Measurements from ENCODE around the gene POMT1. TPM values are rescaled to one million over a fixed set of nuclear protein-coding genes. Genes with fewer than 3 reads are reported as not detected.

The POMT1 gene
- total RNA-seq, 1 experiment from 2014 or later = 25.6 TPM

- Histone ChIP-seq H3K4me1 (no peaks in the 10 kb centered on the region), H3K9me3 (replicated peaks) (no peaks in the 10 kb centered on the region), H3K27me3 (no peaks in the 10 kb centered on the region), H3K27ac (no peak overlapping the region), H3K36me3 (peaks cover 97% of the 10 kb centered on the region), H3K4me3 (no peak overlapping the region)
- DNase-seq = no peak
These were observed 19.2 kb upstream of the POMT1 start for GRCh38 chr9:131483319-131484050.

DNA sequence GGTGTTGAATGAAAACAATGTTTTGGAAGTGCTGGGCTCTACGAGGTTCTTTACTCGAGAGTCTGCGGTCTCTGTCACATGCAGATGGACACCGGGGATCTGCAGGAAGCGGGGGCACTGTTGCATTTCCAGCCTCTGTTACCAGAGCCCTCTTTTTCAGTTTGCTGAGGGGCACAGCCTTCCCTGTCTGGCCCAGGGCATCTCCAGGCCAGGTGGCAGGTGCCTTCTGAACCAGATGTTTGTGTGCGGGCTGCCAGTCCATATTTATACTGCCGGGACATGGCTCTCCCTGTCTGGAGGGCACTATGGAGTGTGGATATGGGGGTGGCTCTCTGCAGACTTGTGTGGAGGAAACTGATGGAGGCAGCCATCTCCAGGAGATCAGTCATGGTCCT lies 18.7 kb upstream of the POMT1 start:
- Histone ChIP-seq H3K27me3 (no peaks in the 10 kb centered on the region), H3K27ac (no peak overlapping the region), H3K4me1 (no peaks in the 10 kb centered on the region), H3K9me3 (replicated peaks) (no peaks in the 10 kb centered on the region), H3K4me3 (no peak overlapping the region), H3K36me3 (peaks cover 97% of the 10 kb centered on the region)
- no peak for DNase-seq

GRCh38 chr9:131484560-131485185 lies 18.0 kb upstream of the POMT1 start:
- no peaks in the 10 kb centered on the region for H3K27me3 ChIP-seq
- no peak overlapping the region for H3K27ac ChIP-seq
- H3K4me1 ChIP-seq = no peaks in the 10 kb centered on the region
- peaks cover 97% of the 10 kb centered on the region for H3K36me3 ChIP-seq
- H3K9me3 ChIP-seq (replicated peaks) = no peaks in the 10 kb centered on the region
- no peak for DNase-seq
- no peak overlapping the region for H3K4me3 ChIP-seq

DNA sequence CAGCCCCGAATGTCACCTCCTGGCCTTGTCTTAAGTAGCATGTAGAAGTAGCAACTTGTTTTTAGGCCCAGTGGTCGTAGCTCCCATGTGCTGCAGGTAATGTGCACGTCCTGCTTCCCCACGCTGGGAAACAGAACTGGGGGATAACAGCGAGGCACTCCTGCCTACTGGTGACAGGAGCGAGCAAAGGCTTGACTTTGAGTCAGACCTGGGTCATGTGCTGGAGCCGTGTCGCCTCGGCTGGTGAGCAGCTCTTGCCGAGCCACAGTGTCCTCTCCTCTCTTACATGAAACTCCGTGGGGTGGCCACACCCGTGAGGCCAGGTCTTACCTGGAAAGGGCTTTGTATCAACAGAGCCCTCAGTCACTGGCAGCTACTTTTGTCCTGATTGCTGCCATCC lies 17.5 kb upstream of the POMT1 start:
- H3K4me1 ChIP-seq = no peaks in the 10 kb centered on the region
- H3K27me3 ChIP-seq = no peaks in the 10 kb centered on the region
- H3K27ac ChIP-seq = no peak overlapping the region
- DNase-seq = no peak
- no peaks in the 10 kb centered on the region for H3K9me3 ChIP-seq (replicated peaks)
- peaks cover 97% of the 10 kb centered on the region for H3K36me3 ChIP-seq
- H3K4me3 ChIP-seq = no peak overlapping the region

- Histone ChIP-seq H3K36me3 (peaks cover 97% of the 10 kb centered on the region), H3K4me3 (no peak overlapping the region), H3K4me1 (no peaks in the 10 kb centered on the region), H3K27ac (no peak overlapping the region), H3K27me3 (no peaks in the 10 kb centered on the region), H3K9me3 (replicated peaks) (no peaks in the 10 kb centered on the region)
- no peak for DNase-seq
These were observed 16.8 kb upstream of the POMT1 start for GRCh38 chr9:131485728-131486422.

GRCh38 chr9:131487001-131487400 lies 15.7 kb upstream of the POMT1 start:
- Histone ChIP-seq H3K4me3 (no peak overlapping the region), H3K36me3 (peaks cover 100% of the 10 kb centered on the region), H3K9me3 (replicated peaks) (no peaks in the 10 kb centered on the region), H3K27me3 (no peaks in the 10 kb centered on the region), H3K4me1 (no peaks in the 10 kb centered on the region), H3K27ac (no peak overlapping the region)
- no peak for DNase-seq

GRCh38 chr9:131487621-131488031 lies 15.1 kb upstream of the POMT1 start:
- no peak for DNase-seq
- H3K27ac ChIP-seq = no peak overlapping the region
- no peaks in the 10 kb centered on the region for H3K9me3 ChIP-seq (replicated peaks)
- no peaks in the 10 kb centered on the region for H3K27me3 ChIP-seq
- H3K4me1 ChIP-seq = no peaks in the 10 kb centered on the region
- H3K36me3 ChIP-seq = peaks cover 100% of the 10 kb centered on the region
- H3K4me3 ChIP-seq = no peak overlapping the region

DNA sequence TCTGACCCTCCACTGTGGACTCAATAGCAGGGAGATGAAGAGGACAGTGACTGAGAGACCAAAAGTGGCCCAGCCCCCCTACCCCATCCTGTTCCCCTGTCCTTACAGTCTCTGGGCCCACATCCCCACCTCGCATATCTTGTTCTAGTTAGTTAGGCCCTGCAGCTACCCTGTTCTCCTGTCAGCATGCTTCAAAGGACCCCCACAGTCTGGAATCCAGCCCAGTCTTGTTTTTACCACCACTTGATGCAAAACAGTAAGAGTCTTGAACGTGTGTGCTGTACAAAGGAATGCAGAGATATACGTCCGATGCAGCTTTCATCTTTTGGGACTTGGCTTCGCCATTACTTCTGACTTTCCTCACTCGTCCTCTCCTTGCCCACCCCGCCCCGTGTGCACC lies 12.2 kb upstream of the POMT1 start:
- no peak for DNase-seq
- Histone ChIP-seq H3K4me1 (no peaks in the 10 kb centered on the region), H3K36me3 (peaks cover 99% of the 10 kb centered on the region), H3K27ac (no peak overlapping the region), H3K4me3 (no peak overlapping the region), H3K9me3 (replicated peaks) (no peaks in the 10 kb centered on the region), H3K27me3 (no peaks in the 10 kb centered on the region)

DNA sequence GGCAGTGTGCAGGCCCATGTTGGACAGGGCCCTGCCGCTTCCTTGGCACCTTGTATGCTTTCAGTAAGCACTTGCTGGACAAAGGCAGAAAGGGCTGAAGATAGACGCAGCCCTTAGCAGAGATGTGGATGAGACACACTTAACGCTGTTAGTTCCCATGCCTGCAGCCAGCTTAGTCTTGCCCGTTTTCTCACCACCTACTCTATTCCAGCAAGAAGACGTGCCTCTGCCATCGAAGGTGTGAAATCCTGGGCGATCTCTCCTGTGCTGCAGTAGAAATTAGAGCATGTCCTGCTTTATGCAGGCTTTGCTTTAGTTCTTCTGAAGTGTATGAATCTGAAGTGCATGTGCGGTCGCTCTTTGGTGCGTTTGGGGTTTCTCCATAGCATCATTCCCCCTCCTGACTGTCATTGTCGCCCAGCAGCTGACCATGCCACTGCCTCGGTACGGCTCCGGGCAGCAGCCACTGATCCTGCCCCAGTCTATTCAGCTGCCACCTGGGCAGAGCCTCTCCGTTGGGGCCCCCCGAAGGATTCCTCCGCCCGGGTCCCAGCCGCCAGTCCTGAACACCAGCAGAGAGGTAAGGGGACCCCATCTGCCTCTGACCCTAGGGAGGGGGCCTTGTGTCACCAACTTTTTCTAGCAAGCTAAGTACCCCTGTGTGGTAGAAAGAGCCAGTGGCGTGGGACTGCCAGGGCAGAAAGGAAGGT lies 11.6 kb upstream of the POMT1 start:
- Histone ChIP-seq H3K27me3 (no peaks in the 10 kb centered on the region), H3K9me3 (replicated peaks) (no peaks in the 10 kb centered on the region), H3K4me1 (no peaks in the 10 kb centered on the region), H3K36me3 (peaks cover 99% of the 10 kb centered on the region), H3K4me3 (no peak overlapping the region), H3K27ac (no peak overlapping the region)
- no peak for DNase-seq

DNA sequence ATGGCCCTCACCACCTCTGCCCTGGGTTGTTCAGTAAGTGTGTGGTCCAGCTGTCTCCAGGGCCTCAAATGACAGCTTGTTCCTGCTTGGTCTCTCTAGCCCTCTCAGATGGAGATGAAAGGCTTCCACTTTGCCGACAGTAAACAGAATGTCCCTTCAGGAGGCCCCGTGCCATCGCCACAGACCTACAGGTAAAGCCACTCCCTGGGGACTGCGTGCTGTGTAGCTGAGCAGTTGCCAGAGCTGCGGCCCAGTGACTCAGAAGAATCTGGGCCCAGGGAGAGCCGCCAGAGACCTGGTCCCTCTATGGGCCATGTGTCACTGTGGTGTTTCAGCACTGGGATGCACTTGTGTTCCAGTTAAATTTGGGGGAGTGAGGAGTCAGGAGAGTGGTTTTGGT lies 10.6 kb upstream of the POMT1 start:
- no peaks in the 10 kb centered on the region for H3K27me3 ChIP-seq
- H3K9me3 ChIP-seq (replicated peaks) = no peaks in the 10 kb centered on the region
- peaks cover 99% of the 10 kb centered on the region for H3K36me3 ChIP-seq
- no peak overlapping the region for H3K4me3 ChIP-seq
- DNase-seq = no peak
- H3K27ac ChIP-seq = no peak overlapping the region
- H3K4me1 ChIP-seq = no peaks in the 10 kb centered on the region

GRCh38 chr9:131494296-131494870 lies 8.3 kb upstream of the POMT1 start:
- Histone ChIP-seq H3K4me1 (no peaks in the 10 kb centered on the region), H3K9me3 (replicated peaks) (no peaks in the 10 kb centered on the region), H3K27me3 (no peaks in the 10 kb centered on the region), H3K27ac (no peak overlapping the region), H3K4me3 (no peak overlapping the region), H3K36me3 (peaks cover 97% of the 10 kb centered on the region)
- no peak for DNase-seq

- Histone ChIP-seq H3K27me3 (no peaks in the 10 kb centered on the region), H3K36me3 (peaks cover 97% of the 10 kb centered on the region)
- no peak for DNase-seq
These were observed 6.9 kb upstream of the POMT1 start for GRCh38 chr9:131495785-131496184.

DNA sequence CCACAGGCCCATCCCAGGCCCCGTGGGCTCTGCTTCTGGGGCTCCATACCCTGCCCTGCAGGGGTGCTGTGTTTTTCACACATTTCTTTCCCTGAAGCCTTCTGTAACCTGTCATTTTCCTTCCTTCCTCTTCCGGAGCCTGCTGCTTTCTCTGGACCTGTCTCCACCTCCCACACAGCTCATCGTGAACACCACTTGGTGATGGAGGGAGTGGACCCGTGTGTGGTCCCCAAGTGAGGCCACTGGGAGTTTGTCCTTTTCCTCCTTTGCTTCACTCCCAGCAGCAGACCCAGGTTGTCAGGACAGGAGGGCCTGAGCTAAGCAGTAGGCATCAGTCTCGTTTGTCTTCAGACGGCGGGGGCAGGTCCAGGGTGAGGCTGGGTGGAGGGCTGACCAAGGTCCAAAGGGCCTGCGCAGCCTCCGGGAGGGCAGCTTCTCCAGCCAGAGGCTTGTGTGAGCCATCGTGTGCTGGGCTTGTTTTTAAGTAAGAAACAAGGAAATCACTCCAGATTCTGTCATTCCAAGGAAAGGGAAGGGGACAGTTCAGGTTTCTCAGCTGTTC lies 5.8 kb upstream of the POMT1 start:
- no peaks in the 10 kb centered on the region for H3K9me3 ChIP-seq (replicated peaks)
- no peak for DNase-seq
- no peak overlapping the region for H3K27ac ChIP-seq
- H3K4me1 ChIP-seq = no peaks in the 10 kb centered on the region
- no peak overlapping the region for H3K4me3 ChIP-seq
- peaks cover 91% of the 10 kb centered on the region for H3K36me3 ChIP-seq
- H3K27me3 ChIP-seq = no peaks in the 10 kb centered on the region

More at GRCh38 chr9:131495785-131496184, 6.9 kb upstream of the POMT1 start:
- Histone ChIP-seq H3K27ac (no peak overlapping the region), H3K4me1 (no peaks in the 10 kb centered on the region), H3K9me3 (replicated peaks) (no peaks in the 10 kb centered on the region), H3K4me3 (no peak overlapping the region)

- Histone ChIP-seq H3K4me3 (no peak overlapping the region), H3K9me3 (replicated peaks) (no peaks in the 10 kb centered on the region), H3K4me1 (peaks cover 6% of the 10 kb centered on the region; the same call in 1 of the 2 replicates), H3K36me3 (peaks cover 68% of the 10 kb centered on the region), H3K27me3 (no peaks in the 10 kb centered on the region), H3K27ac (no peak overlapping the region)
- DNase-seq = no peak
These were observed 3.4 kb upstream of the POMT1 start for GRCh38 chr9:131499254-131499767.

All from SJCRH30 (cell line).